Activated T-helper 2 cell treated with anti-CD3 and anti-CD28 coated beads, Interferon-gamma antibody, Interleukin-2, Interleukin-4, amounts not matched to agents 10 μg/mL and 5 μg/mL and 100 μg/mL, durations not matched to agents 14 hours and 24 hours and 36 hours (primary cell): ENCODE data around the gene DOCK7. TPM values are rescaled to one million over a fixed set of nuclear protein-coding genes. Genes with fewer than 3 reads are reported as not detected.
"Not testable (repeated sequence)": the region's sequence is repeated elsewhere in the genome, so short reads cannot be mapped to it uniquely, and the experiment has no call there.

Experiments used
- DNase-seq: peaks from one replicate; pipeline ENCODE4 v3.0.0; 2021; ENCODE audit warnings: low spot score
- H3K27ac Mint-ChIP-seq: one replicate; pipeline ENCODE4 v1.8.0; 2021; ENCODE audit warnings: mixed read lengths
- H3K27me3 Mint-ChIP-seq: one replicate; pipeline ENCODE4 v1.8.0; 2021; ENCODE audit warnings: low read depth, mixed read lengths
- H3K36me3 Mint-ChIP-seq: one replicate; pipeline ENCODE4 v1.8.0; 2021; ENCODE audit warnings: low read depth, mixed read lengths
- H3K4me1 Mint-ChIP-seq: one replicate; pipeline ENCODE4 v1.8.0; 2021; ENCODE audit warnings: low read depth, mixed read lengths
- H3K4me3 Mint-ChIP-seq: one replicate; pipeline ENCODE4 v1.8.0; 2021; ENCODE audit warnings: low read depth, mild to moderate bottlenecking, moderate library complexity, mixed read lengths
- H3K9me3 Mint-ChIP-seq: one replicate; pipeline ENCODE4 v1.8.0; 2021; ENCODE audit warnings: mixed read lengths
- intact Hi-C: fragments of 100-400 bp; cut with micrococcal nuclease; formaldehyde crosslinking; loops from one replicate; pipeline ENCODE4 v1.15.1; 2023
- total RNA-seq: library from RNA; stranded (reverse); gene quantifications from 2 replicates; pipeline ENCODE4 v1.2.3, GENCODE V29; 2022

Gene DOCK7
- total RNA-seq, 1 donor from 2014 or later: 17.8 TPM

GRCh38 chr1:62718400-62718799 lies 30.2 kb upstream of the DOCK7 start:
- DNase-seq, H3K4me1 Mint-ChIP-seq, H3K9me3 Mint-ChIP-seq, intact Hi-C loops, H3K27ac Mint-ChIP-seq, H3K36me3 Mint-ChIP-seq, H3K27me3 Mint-ChIP-seq, H3K4me3 Mint-ChIP-seq: not testable (repeated sequence)

- intact Hi-C loops: no loop called here
- no peak overlapping the region for H3K4me3 Mint-ChIP-seq
- no peak for DNase-seq
- no peak overlapping the region for H3K27ac Mint-ChIP-seq
- H3K27me3 Mint-ChIP-seq: no peaks in the 10 kb centered on the region
- no peaks in the 10 kb centered on the region for H3K9me3 Mint-ChIP-seq
- H3K36me3 Mint-ChIP-seq: no peaks in the 10 kb centered on the region
- peaks cover under 1% of the 10 kb centered on the region for H3K4me1 Mint-ChIP-seq
These were observed 29.3 kb upstream of the DOCK7 start for GRCh38 chr1:62717483-62717882.

GRCh38 chr1:62716397-62716796 lies 28.2 kb upstream of the DOCK7 start:
- Mint-ChIP-seq H3K27me3 (no peaks in the 10 kb centered on the region), H3K27ac (no peak overlapping the region), H3K9me3 (no peaks in the 10 kb centered on the region), H3K4me1 (no peaks in the 10 kb centered on the region), H3K4me3 (no peak overlapping the region), H3K36me3 (no peaks in the 10 kb centered on the region)
- DNase-seq: no peak
- intact Hi-C loops: no loop called here

GRCh38 chr1:62712336-62713243 lies 24.4 kb upstream of the DOCK7 start:
- intact Hi-C loops: no loop called here
- Mint-ChIP-seq H3K36me3 (no peaks in the 10 kb centered on the region), H3K9me3 (no peaks in the 10 kb centered on the region), H3K4me1 (no peaks in the 10 kb centered on the region), H3K27ac (no peak overlapping the region), H3K27me3 (peaks cover 4% of the 10 kb centered on the region), H3K4me3 (no peak overlapping the region)
- no peak for DNase-seq

GRCh38 chr1:62707744-62708120 lies 19.5 kb upstream of the DOCK7 start:
- intact Hi-C loops: no loop called here
- Mint-ChIP-seq H3K4me1 (no peaks in the 10 kb centered on the region), H3K9me3 (no peaks in the 10 kb centered on the region), H3K36me3 (no peaks in the 10 kb centered on the region), H3K4me3 (no peak overlapping the region), H3K27me3 (peaks cover 6% of the 10 kb centered on the region), H3K27ac (no peak overlapping the region)
- no peak for DNase-seq

- intact Hi-C loops: no loop called here
- Mint-ChIP-seq H3K27me3 (peaks cover 6% of the 10 kb centered on the region), H3K27ac (no peak overlapping the region), H3K4me1 (no peaks in the 10 kb centered on the region), H3K36me3 (no peaks in the 10 kb centered on the region), H3K4me3 (no peak overlapping the region), H3K9me3 (no peaks in the 10 kb centered on the region)
- no peak for DNase-seq
These were observed 19.0 kb upstream of the DOCK7 start for GRCh38 chr1:62706985-62707743.

GRCh38 chr1:62698161-62698560 lies 10.0 kb upstream of the DOCK7 start:
- not testable (repeated sequence) for H3K27ac Mint-ChIP-seq

GRCh38 chr1:62694479-62694878 lies 6.3 kb upstream of the DOCK7 start:
- H3K27ac Mint-ChIP-seq, H3K36me3 Mint-ChIP-seq, H3K9me3 Mint-ChIP-seq, H3K27me3 Mint-ChIP-seq, DNase-seq, H3K4me3 Mint-ChIP-seq, intact Hi-C loops: not testable (repeated sequence)
- peaks cover 11% of the 10 kb centered on the region for H3K4me1 Mint-ChIP-seq

More at GRCh38 chr1:62698161-62698560, 10.0 kb upstream of the DOCK7 start:
- H3K4me1 Mint-ChIP-seq, DNase-seq, H3K36me3 Mint-ChIP-seq, intact Hi-C loops, H3K4me3 Mint-ChIP-seq, H3K27me3 Mint-ChIP-seq, H3K9me3 Mint-ChIP-seq: not testable (repeated sequence)

- Mint-ChIP-seq H3K27me3 (peaks cover 4% of the 10 kb centered on the region), H3K9me3 (no peaks in the 10 kb centered on the region), H3K36me3 (no peaks in the 10 kb centered on the region), H3K4me1 (peaks cover 16% of the 10 kb centered on the region), H3K27ac (no peak overlapping the region), H3K4me3 (no peak overlapping the region)
- intact Hi-C loops: no loop called here
- DNase-seq: no peak
These were observed 4.9 kb upstream of the DOCK7 start for GRCh38 chr1:62693123-62693522.

- H3K36me3 Mint-ChIP-seq: no peaks in the 10 kb centered on the region
- intact Hi-C loops: no loop called here
- peaks cover 4% of the 10 kb centered on the region for H3K27me3 Mint-ChIP-seq
- no peak overlapping the region for H3K4me3 Mint-ChIP-seq
- H3K4me1 Mint-ChIP-seq: peaks cover 20% of the 10 kb centered on the region
- no peak overlapping the region for H3K27ac Mint-ChIP-seq
- no peaks in the 10 kb centered on the region for H3K9me3 Mint-ChIP-seq
- no peak for DNase-seq
These were observed 3.1 kb upstream of the DOCK7 start for GRCh38 chr1:62691062-62691844.

- DNase-seq: no peak
- H3K4me3 Mint-ChIP-seq: peak overlapping the region; percentile 51
- H3K4me1 Mint-ChIP-seq: peaks cover 26% of the 10 kb centered on the region
- intact Hi-C loops: loop anchor here (2.0 to 5.0 kb wide), 3 partner anchors 62 to 253 kb away; partner anchors contain the start of genes ATG4C and USP1
- no peaks in the 10 kb centered on the region for H3K27me3 Mint-ChIP-seq
- H3K36me3 Mint-ChIP-seq: no peaks in the 10 kb centered on the region
- H3K27ac Mint-ChIP-seq: no peak overlapping the region
- no peaks in the 10 kb centered on the region for H3K9me3 Mint-ChIP-seq
These were observed 1.3 kb upstream of the DOCK7 start for GRCh38 chr1:62689524-62689923.

- intact Hi-C loops: loop anchor here (2.0 to 5.0 kb wide), 3 partner anchors 61 to 252 kb away; partner anchors contain the start of genes ATG4C and USP1
- DNase-seq: no peak
- peak overlapping the region; percentile 53 for H3K27ac Mint-ChIP-seq
- no peaks in the 10 kb centered on the region for H3K9me3 Mint-ChIP-seq
- H3K36me3 Mint-ChIP-seq: no peaks in the 10 kb centered on the region
- peak overlapping the region; percentile 85 for H3K4me3 Mint-ChIP-seq
- no peaks in the 10 kb centered on the region for H3K27me3 Mint-ChIP-seq
- H3K4me1 Mint-ChIP-seq: peaks cover 26% of the 10 kb centered on the region
These were observed 500 bp upstream of the DOCK7 start for GRCh38 chr1:62688687-62689085.
